OCI-LY7 (cell line): ENCODE measurements around the gene PLEKHH2.

Experiments used
- EZH2phosphoT487 ChIP-seq: fragments of 200-600 bp; sonication (generic); IDR thresholded peaks from 2 replicates; pipeline ENCODE4 v1.6.1; 2018; ENCODE audit warnings: low read depth, borderline replicate concordance, mild to moderate bottlenecking, mixed run types, antibody characterized with exemption, low read length, moderate library complexity, mixed read lengths
- TF ChIP-seq, protein P1 (sequence below): fragments of 200-600 bp; sonication (generic); conservative IDR thresholded peaks from 2 replicates; pipeline ENCODE4 v1.5.1; 2014; ENCODE audit warnings: mild to moderate bottlenecking, antibody characterized with exemption, low read length, moderate library complexity, mixed read lengths

- TF ChIP-seq, protein P1, sequence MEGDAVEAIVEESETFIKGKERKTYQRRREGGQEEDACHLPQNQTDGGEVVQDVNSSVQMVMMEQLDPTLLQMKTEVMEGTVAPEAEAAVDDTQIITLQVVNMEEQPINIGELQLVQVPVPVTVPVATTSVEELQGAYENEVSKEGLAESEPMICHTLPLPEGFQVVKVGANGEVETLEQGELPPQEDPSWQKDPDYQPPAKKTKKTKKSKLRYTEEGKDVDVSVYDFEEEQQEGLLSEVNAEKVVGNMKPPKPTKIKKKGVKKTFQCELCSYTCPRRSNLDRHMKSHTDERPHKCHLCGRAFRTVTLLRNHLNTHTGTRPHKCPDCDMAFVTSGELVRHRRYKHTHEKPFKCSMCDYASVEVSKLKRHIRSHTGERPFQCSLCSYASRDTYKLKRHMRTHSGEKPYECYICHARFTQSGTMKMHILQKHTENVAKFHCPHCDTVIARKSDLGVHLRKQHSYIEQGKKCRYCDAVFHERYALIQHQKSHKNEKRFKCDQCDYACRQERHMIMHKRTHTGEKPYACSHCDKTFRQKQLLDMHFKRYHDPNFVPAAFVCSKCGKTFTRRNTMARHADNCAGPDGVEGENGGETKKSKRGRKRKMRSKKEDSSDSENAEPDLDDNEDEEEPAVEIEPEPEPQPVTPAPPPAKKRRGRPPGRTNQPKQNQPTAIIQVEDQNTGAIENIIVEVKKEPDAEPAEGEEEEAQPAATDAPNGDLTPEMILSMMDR = no peak
- TF ChIP-seq EZH2phosphoT487 = no peak
Observed at GRCh38 chr2:43748333-43748732, 111.3 kb downstream of the PLEKHH2 start.
